HG03103 (cell line): Measurements from ENCODE around the gene SUN2.

Experiments used
- ATAC-seq: cut with Tn5 transposase; IDR thresholded peaks from one replicate; pipeline ENCODE4 v1.9.1; 2021; ENCODE audit warnings: low read depth; ENCODE audit not compliant: unreplicated experiment

The SUN2 gene

DNA sequence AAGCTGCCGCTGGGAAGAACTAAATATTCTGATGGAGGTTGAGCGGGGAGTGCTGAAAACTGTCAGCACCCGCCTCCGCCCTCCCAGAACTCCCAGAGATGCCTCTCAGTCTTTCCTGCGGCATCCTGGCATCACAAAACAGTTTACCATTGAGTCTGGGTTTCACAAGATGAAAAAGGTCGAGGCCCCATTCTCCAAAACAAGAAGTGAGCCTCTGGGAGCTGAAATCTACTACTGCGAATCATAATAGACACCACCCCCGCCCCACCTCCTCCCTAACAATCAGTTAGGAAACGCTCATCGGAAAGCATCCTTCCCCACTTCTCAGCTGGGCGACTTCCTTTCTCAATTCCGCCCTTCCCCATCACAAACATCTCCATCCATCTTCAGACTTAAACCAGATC lies 1.0 kb downstream of the SUN2 start:
- ATAC-seq, result no peak

DNA sequence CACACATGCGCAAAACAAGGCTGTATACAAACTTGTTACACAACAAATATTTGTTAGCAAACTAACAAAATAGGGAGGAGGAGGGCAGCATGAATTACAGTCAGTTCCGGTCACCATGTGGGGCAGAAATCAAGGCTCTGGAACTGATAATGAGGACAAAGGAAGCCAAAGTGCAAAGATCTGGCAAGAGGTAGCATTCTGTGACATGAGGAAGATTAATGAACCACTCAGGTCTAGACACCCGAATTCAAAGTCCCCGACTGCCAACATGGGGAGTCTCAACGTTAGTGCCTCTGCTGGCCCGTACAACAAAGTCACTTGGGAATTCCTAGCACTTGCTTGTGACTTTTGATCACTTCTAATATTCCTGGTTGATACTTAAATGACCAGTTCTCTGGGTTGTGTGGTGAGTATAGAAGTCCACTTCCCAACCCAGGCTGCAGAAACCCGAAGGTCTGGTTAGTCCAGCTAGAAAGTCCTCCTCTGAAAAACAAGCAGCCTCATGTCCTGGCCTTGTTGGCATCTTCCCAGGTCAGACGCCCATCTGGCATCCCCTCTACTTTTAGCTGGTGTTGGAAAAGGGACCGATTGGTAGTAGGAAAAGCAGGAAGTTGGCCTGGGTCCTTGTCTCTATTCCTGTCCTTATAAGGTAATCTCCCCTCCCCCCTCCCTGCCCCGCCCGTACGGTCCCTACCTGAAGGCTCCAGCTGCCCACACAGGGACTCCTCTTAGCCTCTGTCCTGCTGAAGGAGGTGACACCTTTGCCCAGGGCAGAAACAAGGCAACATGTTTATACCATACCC lies 1.6 kb downstream of the SUN2 start:
- no peak for ATAC-seq

DNA sequence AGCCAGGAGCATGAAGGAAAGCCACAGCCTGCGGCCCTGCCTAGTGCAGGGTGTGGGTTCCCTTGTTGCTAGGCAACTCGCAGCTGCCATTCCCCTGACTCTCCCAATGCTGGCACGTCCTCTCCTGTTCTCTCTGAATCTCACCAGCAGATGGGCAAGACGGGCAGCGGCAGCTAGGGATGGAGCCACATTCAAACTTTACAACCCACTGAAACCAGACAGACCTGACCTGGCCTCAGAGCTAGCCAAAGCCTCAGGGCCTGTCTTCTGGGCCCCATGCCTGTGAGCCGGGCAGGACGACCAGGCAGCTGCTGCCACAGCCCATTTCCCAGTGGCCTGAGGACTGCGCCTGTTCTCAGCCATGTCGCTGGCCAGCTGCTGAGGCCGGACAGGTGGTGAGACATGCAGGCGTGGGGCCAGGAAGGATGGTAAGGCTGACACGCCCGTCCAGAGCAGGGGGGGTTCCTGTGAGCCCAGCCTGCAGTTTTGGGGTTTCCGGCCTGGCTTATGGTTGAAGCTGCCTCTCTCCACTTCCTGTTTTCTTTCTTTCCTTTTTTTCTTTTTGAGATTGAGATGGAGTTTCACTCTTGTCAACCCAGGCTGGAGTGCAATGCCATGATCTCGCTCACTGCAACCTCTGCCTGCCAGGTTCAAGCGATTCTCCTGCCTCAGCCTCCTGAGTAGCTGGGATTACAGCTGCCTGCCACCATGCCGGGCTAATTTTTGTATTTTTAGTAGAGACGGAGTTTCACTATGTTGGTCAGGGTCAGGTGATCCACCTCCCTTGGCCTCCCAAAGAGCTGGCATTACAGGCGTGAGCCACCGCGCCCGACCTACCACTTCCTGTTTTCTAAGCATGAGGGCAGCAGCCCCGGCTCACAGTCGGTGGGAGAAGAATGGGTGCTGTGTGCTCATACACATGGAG lies 4.1 kb downstream of the SUN2 start:
- ATAC-seq, result no peak

DNA sequence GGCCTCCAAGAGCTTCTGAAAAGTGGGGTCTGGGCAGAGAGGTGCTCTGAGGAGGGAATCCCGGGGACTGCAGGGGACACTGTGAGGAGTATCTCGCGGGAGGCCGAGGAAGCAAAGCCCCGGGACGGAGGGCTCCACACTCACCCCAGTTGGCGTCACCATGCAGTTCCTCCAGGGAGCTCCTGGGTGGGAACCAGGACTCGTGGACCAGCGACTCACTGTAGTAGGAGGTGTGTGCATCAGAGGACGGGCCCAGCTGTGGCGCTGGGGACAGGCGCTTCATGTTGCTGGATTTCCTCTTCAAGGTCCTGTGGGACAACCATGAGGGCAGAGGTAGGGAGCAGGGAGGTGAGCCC lies 4.8 kb downstream of the SUN2 start:
- no peak for ATAC-seq

DNA sequence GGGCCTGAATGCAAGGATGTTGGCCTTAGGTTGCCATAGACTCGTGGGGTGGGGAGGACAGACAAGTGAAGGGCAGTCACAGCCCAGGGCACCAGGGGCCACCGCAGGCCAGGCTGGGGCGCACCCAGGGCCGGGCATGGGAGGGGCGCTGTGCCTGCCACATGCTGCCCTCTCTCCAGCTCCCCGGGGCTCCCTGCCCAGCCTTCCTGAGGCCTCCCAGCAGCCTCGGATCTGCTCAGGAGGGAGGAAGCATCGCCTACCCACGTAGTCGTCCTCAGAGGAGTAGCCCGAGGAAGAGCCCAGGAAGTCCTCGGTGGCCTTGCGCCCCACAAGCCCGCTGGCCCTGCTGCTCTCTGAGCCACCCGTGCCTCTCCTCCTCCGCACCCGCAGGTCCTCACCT lies 5.2 kb downstream of the SUN2 start:
- no peak for ATAC-seq

DNA sequence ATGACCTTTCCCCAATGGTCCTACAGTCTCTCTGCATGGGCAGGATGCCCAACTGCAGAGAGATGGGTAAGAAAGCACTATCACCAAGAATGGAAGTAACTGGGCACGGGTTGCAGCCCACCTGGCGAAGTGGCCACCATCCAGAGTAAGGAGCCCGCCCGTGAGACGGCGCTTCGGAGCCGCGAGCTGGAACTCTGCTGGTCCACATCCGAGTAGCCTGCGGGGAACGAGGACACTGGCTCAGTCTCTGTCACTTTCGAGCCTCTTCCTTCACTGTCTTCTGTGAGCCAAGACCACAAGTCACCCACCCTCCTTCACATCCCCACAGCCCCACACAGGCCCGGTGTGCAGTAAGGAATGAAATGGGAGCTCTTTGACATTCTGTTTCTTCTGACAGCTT lies 5.7 kb downstream of the SUN2 start:
- ATAC-seq, result no peak

DNA sequence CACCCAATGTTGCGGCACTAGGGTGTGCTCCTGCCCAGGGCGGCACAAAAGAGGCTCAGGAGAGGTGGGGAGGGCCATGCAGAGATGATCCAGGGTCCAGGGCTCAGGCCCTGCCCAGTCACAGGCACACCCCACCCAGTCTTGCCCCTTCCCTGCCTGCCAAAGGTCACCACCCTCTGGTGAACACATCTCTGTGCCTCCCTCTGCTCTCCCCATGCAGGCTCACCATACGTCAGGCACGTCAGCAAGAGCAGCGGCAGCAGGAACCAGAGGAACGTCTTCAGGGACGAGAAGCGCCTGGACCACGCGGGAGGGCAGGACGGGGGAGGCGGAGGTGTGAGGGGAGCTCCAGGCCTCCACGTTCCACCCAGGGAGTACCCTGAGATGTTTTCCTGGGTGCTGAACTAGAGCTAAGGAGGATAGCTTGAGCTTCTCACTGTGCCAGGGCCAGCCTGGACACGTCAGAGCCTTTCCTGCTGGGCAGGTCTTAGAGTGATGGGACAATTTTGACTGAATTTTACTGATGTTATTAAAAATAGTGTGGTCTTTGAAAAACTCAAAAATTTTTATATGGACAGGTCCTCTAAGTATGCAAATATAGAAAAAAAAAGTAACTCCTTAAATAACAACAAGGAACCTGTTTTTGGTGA lies 7.2 kb downstream of the SUN2 start:
- no peak for ATAC-seq

DNA sequence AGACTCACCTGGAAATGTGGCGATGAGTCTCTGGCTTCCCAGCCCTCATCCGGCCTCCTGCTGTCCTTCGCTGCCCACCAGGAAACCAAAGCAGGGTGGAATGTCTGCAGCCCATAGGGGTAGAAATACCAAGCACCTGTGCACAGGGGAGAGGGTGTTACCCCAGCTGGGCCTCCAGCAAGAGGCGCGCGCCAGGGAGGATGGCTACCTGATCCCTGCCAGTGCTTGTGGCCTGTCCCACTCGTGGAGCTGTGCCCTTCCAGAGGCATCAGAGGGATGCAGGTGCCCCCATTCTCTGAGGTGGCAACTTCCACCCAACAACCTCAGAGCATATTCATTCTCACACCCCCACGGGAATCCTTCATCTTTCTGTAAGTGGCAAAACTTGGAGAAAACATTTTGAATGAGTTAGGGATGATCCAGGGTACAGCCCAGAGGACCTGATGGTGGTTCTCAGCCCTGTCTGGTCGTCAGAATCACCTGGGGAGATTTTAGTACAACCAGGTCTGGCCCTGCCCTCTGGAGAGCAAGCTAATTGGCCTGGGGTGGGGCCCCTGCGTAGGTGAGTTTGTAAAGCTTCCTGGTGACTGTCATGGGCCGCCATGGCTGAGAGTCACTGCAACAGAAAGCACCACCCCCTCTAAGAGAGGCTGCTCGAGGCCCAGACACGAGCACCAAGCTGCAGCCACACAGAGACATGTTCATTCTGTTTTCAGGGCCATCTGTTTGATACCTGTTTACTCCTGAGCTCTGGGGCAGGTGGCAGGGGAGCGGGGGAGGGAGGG lies 9.9 kb downstream of the SUN2 start:
- no peak for ATAC-seq

DNA sequence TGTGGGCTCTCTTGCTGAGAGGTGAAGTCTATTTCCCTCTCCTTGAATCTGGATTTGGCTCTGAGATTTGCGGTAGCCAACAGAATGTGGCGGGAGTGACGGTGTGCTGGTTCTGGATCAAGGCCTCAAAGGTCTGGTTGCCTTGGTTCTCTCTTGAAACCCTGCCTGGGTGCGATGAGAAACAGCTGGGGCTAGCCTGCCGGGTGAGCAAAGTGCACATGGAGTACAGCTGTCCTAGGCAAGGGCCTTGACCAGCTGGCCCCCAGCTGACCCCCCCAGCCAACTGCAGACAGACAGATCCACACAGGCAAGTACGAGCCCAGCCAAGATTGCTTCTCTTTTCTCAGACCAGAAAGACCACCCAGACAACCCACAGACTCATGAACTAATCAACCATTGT lies 10.8 kb downstream of the SUN2 start:
- ATAC-seq, result no peak

DNA sequence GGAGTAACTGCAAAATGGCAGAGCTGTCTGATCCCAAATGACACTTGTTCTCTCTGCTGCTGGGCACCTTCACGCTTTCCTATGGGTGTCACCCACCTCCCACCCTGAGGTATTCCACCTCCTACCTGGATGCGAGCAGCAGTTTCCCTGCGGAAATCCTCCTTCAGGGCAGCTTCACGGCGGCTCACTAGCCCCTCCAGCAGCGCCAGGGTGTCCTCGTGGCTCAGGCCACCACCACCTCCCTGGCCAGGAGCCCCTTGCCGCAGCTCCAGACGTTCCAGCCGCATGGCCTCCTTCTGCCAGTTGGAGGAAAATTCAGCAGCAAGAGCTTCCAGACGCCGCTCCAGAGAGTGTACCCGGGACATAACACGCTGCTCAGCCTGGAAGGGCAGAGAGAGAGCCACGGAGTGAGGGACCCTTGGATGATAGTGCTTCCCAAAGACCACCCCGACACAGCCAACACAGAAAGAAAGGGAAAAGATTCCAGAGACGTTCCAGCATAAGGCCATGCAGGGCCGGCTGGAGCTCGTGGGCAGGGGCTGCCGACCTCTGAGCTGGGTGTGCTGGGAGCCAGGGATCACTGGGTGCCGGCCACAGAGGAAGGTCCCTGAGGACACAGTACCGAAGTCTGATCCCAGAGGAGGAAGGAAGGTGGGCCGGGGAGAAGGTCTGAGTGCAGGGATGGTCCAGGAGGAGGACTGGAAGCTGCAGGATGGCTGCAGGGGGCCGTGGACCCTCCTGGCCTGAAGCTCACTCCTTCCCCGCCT lies 13.4 kb downstream of the SUN2 start:
- ATAC-seq, result no peak

DNA sequence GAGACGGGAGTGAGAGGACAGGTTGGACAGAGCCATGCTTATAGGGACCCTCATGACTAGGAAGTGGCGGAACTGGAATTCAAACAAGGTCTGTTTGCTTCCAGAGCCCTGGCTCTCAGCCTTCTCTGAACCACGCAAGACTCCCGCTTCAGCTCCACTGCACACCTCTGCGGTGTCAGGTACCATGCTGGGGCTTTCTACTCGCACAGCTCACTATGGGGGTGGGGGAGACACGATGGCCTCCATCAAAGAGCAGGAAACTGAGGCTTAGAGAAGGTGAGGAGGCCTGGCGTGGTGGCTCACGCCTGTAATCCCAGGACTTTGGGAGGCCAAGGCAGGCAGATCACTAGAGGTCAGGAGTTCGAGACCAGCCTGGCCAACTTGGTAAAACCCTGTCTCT lies 14.2 kb downstream of the SUN2 start:
- ATAC-seq, result no peak

DNA sequence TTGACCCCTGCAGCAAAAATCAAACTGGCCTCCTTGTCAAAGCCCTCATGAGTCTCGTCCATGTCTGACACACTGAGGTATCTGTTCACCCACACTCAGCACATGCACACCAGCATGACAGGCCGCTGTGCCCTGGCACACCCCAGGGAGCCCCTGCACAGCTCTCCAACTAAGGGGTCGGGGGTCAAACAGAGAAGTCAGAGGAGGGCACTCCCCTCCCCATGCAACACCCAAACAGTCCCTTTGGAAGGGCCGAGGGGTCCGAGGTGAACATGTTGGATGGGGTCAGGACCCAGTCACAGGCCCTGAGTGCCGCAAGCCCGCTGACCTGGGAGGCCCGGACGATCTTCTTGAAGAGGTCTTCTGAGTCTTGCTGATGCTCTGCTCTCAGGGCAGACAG lies 14.6 kb downstream of the SUN2 start:
- ATAC-seq, result no peak

DNA sequence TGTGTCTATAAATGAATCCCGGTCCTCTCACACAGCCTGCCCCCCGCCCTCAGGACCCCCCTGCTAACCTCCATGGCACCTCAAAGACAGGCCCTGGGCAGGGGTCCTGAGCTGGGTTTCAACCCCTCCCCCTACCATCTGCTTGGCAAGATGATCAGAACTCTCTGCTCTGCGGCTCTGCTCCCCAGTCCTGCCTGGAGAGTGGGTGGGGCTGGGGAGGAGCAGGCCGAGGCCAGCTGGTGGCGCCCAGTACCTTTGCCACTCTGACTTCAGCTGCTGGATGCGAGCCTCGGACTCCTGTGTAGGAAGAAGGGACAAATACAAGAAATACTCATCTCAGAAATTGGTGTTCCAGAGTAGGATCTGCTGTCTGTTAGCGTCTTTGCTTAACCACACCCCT lies 15.0 kb downstream of the SUN2 start:
- no peak for ATAC-seq

DNA sequence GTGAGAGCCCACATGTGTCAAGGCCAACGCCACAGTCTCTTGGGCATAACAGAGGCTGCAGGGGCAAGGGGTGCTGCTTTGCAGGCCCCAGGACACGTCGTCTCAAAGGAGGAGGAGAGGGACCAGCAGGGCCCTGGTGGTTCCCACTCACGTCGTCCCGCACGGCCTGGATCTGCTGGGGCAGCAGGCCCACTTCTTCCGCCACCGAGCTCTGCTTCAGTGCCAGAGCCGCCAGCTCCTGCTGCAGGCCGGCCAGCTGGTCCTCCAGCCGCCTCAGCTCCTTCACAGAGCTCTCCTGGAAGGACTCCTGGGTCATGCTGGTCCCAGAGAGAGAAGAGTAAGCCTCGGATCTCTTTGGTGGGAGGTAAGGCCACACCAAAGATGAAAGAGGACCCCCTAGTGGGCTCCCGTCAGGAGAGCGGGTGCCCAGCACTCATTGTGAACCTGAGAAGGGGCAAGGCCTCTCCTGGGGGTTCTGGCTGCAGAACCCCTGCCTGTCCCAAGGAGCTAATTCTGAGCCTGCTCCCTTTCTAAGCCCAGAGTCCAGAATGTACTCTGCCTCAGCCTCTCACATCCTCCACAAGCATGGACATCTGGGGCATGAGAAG lies 15.6 kb downstream of the SUN2 start:
- no peak for ATAC-seq

DNA sequence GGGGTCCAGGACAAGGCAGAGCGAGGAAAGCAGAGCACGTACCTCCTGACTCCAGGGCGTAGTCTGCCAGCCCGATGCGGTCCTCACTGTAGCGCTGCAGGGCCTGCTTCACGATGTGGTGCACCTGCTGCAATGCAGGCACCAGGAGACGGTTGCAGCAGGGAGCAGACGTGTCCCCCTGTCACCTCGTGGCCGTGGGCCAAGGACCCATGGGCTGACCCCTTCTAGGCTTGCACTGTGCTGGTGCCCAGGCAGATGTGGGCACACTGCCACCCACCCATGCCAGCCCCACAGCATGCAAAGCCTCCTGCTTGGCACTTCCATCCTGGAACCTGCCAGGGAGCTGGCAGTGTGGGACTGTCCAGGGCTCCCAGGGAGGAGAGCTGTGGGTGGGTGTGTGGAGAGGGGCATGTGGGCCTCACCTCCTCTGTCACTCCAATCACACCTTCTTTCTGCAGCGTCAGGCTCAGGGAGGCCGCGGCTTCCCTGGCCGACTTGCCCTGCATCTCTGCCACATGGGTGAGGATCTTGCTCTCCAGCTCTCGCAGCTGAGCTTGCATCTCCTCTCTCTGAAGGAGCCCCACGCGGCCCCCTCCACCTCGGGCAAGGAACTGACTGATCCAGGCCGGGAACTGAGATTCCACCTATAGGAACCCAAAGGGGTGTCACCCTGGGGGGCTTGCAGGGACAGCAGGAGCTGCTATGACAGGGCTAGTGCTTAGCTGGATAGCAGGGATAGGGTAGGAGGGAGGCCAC lies 16.3 kb downstream of the SUN2 start:
- ATAC-seq, result no peak

DNA sequence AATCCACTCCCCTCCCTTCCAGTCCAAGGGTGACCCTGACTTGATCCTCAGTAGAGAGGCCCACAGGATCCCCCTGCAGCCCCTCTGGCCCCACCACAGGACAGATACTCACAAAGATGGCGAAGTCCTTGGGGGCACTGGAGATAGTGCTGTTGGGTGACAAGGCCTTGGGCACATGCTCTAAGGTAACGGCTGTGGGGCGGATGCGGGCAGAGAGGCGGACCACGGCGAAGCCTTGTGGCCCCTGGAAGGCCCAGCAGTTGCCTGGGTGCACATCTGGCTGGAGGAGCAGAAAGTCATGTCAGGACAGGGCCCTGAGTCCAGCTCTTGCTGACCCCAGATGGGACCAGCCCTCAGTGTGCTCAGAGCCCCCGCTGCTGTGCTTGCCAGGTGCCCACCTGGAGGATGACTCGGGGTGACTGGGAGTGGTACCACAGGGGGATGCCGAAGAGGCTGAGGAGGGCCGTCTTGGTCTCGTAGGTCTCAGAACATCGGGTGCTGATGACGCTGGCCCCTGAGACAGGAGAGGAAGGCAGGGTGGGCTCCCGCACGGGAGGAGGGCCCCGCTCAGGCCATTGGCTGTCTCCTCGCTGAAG lies 17.2 kb downstream of the SUN2 start:
- no peak for ATAC-seq

DNA sequence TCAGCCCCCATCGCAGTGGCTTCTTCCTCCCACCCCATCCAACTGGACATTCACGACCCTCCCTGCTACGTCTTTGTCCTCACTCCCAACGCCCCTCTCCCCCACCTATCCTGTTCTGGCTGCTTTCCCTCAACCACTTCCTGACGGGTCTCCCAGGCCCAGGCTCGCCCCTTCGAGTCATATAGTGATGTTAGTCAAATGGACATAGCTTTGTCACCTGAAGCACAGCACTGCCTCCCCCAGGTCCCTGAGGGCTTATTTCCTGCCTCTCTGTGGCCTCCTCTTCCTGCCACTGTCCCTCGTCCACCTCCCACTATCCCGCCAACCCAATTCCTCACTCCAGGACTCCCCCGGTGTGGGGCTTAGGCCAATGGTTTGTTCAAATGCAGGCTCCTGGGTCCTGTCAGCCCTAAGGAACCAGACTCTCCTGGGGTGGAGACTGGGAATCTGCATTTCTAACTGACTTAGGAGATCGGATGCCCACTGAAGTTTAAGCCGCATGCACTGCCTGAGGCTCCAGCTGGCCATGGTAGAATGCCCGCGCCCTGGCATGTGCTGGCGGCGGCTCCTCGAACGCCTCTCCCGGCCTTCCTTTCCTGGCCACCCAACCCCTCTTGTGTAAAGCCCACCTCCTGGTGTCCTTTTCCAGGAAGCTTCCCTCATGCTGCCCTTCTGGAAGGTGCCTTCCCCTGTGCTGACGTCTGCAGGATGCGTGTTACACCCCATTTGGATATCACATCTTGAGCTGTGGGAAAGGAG lies 18.3 kb downstream of the SUN2 start:
- no peak for ATAC-seq

DNA sequence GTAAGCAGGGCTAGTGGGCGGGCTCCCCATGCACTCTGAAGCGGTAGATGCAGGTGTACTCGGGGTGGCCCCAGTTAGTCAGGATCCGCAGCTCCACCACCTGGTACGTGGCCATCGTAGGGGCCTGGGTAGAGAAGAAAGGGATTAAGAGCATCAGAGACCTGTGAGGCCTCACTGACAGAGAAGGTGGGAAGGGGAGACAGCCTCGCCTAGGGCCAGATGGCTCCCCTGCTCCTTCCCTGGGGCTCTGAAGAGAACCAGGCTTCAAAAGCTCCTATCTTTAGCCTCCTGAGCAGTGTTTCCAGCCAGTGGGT lies 19.6 kb downstream of the SUN2 start:
- no peak for ATAC-seq
